NCI-H146 treated with DMSO at 0.1 percent for 48 hours (cell line): ENCODE measurements around the gene ITPRID2.
"Not testable (repeated sequence)": the region's sequence is repeated elsewhere in the genome, so short reads cannot be mapped to it uniquely, and the experiment has no call there.

Source experiments
- DNase-seq: peaks from one replicate; lab custom pipeline; 2025; ENCODE audit not compliant: unreplicated experiment; lab: John Stamatoyannopoulos, UW

ITPRID2 gene

DNA sequence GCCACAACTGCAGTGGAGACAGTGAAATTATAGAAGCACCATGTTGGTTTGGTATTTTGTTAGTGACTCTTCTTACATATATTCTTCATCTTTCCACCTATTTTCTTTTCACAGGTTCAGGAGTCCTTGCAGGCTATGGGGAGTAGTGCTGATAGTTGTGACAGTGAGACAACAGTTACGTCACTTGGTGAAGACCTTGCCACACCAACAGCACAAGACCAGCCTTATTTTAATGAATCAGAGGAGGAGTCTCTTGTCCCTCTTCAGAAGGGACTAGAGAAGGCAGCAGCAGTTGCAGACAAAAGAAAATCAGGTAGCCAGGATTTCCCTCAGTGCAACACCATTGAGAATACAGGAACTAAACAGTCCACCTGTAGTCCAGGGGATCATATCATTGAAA is 23.6 kb downstream of the ITPRID2 start:
- no peak for DNase-seq

DNA sequence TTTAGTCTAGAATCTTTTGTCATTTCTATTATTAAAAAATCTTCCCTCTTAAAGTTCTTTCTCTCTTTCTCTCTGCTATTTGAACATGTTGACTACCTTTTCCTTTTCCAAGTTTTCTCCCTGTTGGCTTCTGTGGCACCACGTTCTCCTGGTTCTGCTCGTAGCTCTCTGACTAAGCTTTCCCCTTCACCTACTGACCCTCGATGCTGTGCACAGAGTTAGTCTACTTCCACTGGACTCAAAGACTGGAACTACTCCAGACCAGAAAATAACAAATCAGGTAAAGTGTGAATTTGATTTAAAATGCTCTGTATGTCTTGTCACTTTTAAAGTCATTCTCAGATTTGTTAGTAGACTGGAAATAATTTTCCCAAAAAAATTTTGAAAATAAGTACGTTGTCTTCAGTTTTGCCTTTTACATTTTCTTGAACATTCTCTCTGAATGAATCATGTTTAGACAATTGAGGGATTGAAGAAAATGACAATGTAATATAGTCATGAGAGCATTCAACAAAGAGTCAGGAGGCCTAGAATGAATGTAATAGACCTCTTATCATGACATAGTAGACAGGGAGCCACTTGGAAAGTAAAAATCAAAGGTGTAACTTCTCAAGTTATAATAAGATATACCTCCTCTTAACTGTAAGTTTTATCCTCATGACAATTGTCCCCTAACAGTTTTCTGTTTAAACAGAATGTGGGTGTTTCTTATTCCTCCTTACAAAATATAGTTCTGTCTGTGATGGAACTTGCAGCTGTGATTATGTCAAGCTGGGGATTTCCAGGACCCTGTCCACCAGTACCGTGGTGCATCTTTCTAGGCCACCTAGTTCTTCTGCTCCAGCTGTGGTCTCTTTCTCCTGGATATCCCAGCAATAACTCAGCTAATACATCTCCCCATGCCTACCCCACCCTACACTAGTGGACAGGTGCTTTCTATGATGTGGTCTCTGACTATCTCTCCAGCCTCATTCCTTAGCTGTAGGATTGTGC is 25.5 kb downstream of the ITPRID2 start:
- no peak for DNase-seq

DNA sequence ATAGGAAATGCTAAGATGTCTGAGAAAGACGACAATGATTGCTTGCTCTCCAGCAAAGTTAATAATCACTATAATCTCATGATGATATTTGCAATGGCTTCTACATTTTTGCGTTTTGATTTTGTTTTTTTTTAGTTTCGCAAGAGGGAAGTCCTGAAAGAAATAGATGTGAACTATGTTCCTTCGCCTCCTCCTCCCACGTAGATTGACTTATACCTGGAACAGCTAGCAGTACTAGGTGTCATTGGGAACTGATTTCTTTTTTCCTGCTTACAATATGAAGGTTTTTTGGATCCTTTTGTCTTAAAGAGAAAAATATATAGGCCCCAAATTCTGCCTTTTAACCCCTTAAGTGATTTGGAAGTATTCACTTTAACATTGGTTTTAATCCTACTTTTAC is 26.7 kb downstream of the ITPRID2 start:
- no peak for DNase-seq

DNA sequence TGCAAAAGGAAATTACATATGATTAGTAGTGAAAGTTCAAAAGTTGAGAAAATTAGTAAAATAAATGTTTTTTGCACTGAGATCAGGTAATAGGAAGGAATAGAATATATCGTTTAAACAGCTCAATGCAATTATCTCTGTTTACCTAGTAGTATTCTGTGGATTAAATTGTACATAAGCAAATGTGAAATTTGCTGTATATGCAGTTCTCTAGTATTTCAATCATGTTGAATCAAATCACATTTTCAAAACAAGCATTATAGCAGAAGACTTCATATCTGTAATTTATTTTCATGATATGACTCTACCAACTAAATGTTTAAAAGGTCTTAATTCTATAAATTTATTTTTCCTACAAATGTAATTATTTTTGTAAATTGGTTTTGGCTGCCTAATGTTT is 31.6 kb downstream of the ITPRID2 start:
- no peak for DNase-seq

DNA sequence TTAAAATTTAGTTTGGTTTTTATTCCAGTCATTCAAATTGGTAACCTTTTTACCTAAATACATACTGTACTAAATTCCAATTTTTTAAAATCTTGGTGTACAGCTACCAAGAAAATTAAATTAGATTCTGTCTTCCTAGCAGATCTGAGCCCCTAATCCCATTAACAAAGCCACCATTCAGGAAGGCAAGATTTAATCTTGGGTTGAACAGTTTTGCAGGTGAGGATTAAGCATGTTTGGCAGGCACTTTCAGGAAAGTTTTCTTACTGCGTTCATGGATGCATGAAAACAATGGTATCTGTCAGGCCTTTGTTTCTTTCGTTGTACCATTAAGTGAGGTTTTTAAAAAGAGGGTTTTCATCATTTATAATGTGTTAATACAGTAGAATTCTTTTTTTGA is 32.8 kb downstream of the ITPRID2 start:
- DNase-seq = no peak

DNA sequence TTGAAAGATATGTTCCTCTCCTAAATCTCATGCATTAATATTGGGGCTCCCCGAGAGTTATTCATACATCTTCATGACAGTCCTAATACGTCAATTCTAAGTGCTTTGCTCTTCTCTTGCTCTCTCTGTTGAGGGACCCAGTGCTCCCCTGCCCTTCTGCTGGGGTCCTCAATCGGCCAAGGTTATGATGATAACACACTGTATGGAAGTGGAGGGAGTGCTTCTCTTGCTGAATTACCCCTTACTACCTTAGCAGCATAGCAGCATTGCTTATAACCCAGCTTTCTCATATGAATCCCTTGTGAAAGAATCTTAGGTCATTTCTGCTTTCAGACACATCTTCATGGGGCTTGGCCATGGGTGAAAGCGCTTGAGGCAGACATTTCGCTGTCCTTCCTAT is 43.2 kb downstream of the ITPRID2 start:
- no peak for DNase-seq

DNA sequence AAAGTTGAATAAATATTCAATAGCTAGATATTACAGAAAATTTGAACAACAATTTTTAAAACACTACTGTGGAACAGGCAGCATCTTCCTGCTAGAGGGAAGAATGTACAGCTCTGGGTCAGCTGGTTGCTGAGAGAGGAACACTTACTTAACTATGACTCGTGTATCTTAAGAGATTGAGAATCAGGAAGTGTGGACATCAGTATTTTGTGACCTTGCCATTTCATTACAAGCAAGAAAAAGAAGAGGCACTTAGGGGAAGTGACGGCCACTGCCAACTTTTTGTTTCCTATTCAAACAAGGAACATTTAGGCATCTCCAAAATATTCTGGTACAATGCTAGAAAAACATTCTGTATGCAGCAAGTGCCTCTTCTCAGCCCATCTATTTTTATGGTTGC is 45.9 kb downstream of the ITPRID2 start:
- no peak for DNase-seq

DNA sequence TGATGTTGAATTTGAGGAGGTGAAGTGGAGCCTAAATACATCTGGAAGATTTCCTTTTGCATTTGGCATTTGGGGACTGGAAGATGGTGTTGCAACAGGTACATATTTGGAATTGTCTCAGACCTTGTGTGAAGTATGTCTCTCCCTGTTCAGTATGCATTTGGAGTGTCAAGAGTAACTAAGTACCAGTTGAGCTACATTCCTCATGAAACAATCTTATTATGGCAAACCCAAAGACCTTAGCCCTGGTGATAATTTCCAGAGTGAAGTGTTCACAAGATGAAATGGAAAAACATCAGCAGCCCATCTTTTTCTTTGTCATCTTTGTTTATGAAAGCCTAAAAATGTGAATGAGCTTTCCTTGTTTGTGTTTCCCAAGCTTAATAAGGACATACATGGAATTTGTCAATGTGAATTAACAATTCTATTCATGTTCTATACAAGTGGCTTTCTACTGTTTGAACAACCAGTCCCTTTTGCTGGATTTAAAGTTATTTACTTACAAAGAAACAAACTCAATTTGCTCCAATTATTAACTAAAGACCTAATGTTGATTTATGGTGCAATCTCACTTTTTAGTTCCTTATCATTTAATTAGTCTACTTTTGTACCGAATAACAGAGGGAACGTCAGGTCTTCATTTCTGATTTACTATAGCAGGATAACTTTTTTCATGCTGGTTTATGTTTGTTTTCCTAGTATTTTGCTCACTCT is 52.0 kb downstream of the ITPRID2 start:
- DNase-seq = no peak

DNA sequence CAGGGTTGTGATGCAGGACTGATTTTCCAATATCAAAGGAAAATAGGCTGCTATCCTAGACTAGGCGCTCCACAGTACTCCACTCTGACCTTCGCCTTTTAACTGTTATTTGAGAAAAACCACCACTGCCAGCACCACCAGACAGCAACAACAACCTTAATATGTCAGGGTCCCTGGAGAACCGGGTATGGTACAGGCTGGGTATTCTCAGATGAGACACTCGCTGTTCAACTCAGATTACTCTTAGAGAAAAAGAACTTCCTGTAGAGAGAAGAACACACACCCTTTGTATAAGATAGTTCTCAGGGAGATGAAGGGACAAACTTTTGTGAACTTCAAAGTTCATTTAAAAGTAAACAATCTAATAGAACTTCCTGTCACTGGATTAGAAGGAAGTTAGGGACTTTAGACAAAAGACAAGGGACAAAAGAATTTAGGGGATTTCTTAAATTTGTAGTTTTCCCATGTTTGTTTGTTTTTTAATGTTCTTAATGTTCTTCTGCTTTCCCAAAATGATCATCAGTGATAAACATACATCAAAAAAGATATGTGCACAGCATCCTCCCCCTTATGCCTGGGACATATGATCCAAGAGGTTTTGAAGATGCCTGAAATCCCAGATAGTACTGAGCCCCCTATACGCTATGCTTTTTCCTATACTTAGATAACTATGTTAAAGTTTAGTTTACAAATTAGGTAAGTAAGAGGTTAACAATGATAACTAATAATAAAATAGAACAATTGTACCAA is 52.8 kb downstream of the ITPRID2 start:
- no peak for DNase-seq

DNA sequence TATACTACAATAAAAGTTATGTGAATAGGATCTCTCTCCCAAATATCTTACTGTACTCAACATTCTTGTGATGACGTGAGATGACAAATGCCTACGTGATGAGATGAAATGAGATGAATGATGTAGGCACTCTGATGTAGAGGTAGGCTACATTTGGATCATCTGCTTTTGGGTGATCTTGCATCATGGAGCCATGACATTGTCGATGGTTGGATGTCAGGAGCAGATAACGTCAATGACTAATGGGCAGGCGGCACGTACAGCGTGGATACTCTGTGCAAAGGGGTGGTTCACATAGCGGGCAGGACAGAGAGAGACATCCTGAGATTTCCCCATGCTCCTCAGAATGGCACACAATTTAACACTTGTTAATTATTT is 53.4 kb downstream of the ITPRID2 start:
- DNase-seq = no peak

DNA sequence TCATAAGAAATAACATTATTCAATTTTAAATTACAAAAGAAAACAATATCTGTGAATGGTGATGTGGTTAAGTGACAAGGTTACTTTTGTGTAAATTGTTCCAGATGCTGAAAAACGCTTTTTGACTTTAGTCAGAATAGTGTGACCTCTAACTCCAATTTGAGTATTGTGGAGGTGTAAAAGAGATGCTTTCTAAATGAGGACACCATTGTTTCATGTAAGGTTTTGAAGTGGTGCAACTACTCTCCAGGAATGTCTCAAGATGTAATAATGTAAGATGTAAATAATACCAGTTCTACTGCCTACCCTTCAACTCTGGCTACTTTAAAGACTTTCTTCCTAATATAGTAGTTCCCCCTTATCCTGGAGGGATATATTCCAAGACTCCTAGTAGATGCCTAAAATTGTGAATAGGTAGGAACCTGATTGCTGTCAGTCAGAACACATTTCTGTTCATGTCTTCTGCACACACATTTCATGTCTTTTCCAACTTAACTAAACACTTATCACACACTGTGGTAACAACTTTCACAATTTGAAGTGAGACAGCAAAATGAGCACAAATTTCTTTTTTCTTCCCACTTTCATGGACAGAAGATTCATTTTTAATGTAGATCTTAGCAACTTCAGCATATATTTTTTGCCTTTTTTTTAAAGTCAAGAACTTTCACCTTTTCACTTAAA is 55.1 kb downstream of the ITPRID2 start:
- DNase-seq = no peak

DNA sequence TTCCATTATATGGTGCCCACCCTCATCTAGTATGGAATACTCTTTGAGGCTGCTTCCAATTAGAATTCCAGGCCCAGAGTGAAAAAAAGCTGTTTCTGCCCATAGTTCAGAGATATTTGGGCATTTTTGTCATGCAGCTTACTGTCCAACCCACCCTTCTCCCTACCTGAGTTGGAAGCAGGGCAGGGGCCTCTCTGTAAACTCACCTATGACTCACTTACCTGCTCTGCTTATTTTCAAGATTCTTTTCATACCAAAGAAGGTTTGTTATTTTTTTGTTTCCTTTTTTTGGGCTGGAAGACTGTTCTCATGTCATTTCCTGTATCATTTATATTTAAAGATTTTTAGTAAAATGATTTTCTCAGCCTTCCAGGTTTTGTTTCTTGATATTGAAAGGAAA is 55.7 kb downstream of the ITPRID2 start:
- no peak for DNase-seq

DNA sequence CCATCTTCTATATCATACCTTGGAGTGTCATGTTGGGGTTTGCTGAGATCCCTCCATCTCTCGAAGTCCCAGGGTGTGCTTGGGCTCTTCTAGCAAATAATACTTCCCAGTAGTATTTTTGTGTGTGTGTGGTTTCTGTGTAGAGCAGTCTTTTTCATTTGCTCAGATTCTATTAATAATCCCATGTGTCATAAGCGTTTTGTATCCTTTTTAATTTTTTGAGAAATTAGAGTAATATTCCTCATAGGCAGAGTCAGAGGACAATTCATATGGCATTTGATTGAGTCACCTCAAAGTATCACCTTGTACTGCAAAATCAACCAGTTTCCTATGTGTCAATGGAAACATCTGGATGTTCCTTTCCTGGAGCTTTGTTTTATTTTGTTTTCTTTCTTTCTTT is 56.7 kb downstream of the ITPRID2 start:
- DNase-seq = no peak

DNA sequence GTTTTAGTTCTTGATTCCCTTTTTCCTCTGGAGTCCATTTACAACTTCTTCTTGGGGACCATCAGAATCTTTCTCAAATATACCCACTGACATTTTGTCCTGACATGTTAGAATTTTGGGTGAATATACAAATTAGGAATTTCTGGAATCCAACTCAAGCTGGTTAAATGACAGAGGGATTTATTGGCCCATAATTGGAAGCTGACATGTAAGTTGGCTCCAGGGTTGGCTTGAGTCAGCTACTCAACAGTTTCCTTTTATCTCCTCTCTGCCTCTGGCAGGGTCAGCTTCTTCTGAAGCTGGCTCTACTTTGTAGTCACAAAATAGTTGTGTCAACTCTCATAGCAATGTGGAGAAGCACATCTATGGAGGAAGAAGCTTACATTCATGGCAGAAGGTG is 57.5 kb downstream of the ITPRID2 start:
- DNase-seq = no peak

DNA sequence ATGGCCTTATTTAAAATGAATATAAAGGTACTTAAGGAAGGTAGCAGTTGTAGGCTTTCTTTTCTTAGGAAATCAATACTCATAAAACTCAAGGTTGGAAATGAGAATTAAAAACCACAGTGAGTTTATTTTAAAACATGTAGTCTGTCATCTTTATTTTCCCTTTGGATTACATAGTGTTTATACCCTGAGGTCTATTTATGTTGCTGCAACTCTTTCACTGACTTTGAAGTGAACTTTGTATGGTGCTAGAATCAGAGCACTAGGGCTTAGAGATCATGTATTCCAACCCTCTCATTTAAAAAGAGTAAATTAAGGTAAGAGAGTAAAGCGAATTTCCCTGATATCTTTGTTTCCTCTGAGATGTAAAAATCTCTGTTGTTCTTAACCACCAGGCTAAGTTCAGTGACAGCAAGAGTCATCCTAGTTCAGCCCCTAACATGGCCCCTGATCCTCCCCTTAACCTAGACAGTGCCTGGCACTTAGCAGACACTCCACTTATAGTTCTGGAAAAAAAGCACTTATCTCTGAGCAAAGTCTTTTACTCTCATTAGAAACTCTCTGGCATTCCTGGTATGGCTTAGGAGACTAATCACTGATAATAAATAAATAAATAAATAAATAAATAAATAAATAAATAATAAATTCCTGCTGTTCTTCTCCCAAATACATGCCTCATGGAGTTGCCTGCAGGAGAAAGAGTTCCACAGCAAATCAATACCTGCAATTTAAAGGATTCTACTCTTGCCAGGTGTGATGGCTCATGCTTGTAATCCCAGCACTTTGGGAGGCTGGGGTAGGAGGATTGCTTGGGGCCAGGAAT is 61.1 kb downstream of the ITPRID2 start:
- DNase-seq = no peak

DNA sequence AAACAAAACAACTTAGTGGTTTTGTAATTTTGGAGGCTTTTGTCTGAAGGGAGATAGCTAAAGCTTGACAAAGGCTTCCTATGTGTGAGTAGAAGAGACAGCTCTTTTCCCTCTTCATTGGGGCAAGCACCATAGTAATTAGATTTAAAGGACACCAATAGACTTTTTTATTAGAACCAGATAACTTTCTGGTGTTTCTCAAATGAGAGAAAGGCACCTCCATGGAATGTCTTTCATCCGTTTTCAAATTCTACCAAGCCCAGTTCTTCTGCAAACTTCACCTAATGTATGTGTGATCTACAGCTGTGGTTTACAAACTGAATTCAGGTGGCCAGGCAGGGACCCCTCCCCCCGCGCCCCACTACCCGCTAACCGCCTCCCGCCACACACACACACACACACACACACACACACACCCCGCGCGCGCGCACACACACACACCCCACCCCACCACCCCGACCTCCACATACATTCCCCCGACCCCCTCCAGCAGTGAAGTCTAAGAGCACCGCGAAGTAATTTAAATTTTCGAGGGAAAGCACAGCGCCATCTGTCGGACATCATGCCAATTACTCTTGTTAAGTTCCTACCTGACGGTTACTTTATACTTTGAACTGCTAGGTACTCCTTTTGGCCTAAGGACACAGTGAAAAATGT is 62.5 kb downstream of the ITPRID2 start:
- no peak for DNase-seq

DNA sequence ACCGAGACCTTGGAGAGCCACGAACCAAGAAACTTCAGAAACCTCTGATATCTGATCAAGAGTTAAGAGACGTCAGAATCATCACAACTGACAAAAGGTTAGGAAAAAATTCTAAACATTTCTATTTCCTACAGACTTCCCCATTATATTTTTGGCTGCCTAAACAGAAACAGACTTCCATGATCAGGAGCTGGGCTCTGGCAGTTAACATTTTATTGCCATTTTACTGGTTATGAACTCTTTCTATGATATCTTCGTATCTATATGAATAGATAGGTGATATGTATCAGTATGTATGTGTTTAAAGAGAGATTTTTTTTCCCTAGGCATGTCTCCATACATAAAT is 63.0 kb downstream of the ITPRID2 start:
- DNase-seq = no peak

DNA sequence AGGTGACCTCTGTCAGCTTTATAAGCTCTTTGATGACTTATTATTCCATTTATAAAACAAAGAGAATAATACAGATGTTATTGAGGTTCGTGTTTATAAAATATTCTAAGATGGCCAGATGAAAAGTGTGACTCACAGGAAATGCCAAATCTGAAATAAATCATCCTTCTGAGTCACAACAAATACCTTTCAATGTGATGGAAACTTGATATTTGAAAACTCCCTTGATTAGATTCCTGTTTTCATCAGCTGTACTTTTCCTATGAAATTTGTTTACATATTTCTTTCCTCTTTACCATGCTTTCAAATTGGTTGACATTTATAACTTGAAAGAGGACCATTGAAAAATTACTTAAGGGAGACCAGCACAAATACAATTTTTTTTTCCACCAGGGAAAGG is 63.5 kb downstream of the ITPRID2 start:
- no peak for DNase-seq

DNA sequence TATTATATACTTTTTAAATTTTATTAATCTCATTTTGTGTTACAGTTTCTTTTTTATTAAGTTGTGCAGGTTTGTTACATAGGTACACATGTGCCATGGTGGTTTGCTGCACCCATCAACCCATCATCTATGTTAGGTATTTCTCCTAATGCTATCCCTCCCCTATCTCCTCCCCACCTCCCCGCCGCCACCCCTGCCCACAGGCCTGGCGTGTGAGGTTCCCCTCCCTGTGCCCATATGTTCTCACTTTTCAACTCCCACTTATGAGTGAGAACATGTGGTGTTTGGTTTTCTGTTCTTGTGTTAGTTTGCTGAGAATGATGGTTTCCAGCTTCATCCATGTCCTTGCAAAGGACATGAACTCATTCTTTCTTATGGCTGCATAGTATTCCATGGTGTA is 64.3 kb downstream of the ITPRID2 start:
- DNase-seq = not testable (repeated sequence)

DNA sequence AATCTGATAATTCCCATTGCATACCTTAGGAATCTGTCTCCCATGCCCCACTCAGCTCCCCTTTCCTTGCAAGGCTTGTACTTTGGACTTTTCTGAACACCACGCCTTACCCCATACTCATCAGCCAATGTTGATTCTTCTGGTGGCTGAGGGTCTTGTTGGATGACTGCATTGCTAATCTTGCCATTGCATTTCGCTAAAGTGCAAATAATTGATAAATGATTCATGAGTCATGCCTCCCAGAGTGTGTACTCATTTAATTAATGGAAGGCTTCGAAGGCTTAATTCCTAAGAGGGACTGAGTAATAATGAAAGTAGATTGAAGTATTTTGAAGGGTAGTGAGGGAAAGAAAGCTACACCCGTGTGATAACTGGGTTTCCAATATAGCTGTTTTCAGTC is 66.1 kb downstream of the ITPRID2 start:
- no peak for DNase-seq
